ENCODE measurements around the gene PTPRZ1.

Gene PTPRZ1

DNA sequence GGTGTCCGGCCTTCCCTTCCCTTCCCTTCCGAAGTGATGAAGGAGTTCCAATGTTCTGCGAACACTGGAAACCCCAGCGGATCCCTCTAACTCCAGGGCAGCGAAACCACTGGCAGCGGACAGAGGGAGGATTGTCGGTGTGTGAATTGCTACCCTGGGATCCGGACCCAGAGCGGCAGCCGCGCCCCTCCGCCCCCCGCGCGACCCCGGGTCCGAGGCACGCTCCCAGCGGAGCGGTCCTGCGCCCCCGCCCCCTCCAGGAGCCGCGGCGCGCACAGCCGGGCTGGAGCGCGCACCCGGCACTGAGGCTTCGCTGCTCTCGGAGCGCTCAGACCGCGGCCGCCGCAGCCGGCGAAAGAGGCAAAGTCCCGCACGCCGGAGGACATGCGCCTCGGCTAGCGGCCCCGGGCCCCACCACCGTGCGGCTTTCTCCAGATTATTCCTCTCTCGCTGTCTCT lies at the start of gene PTPRZ1:
PTPRZ1 (plus strand) TSS at position 331 of the 458 bp plus-strand sequence. CDS start 339 bp downstream, outside the sequence.
- H3K36me3 ChIP-seq (ENCODE audit: control insufficient read depth, insufficient read depth, low read length) = no peaks in the 10 kb centered on the region
- H3K27me3 ChIP-seq (replicated peaks; ENCODE audit: control insufficient read depth, insufficient read depth, low read length) = no peaks in the 10 kb centered on the region; the same call in 1 of the 2 replicates
- peak within 1 kb of the TSS; percentile 32 for H3K4me3 ChIP-seq (replicated peaks; ENCODE audit: low read depth, low read length)
- DNase-seq (ENCODE audit: extremely low read depth, insufficient read length) = peak; percentile 3
- TF ChIP-seq, protein P1, sequence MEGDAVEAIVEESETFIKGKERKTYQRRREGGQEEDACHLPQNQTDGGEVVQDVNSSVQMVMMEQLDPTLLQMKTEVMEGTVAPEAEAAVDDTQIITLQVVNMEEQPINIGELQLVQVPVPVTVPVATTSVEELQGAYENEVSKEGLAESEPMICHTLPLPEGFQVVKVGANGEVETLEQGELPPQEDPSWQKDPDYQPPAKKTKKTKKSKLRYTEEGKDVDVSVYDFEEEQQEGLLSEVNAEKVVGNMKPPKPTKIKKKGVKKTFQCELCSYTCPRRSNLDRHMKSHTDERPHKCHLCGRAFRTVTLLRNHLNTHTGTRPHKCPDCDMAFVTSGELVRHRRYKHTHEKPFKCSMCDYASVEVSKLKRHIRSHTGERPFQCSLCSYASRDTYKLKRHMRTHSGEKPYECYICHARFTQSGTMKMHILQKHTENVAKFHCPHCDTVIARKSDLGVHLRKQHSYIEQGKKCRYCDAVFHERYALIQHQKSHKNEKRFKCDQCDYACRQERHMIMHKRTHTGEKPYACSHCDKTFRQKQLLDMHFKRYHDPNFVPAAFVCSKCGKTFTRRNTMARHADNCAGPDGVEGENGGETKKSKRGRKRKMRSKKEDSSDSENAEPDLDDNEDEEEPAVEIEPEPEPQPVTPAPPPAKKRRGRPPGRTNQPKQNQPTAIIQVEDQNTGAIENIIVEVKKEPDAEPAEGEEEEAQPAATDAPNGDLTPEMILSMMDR (IDR thresholded peaks at IDR 0.05; ENCODE audit: insufficient read depth, low read length, poor library complexity, severe bottlenecking) = no peak

DNA sequence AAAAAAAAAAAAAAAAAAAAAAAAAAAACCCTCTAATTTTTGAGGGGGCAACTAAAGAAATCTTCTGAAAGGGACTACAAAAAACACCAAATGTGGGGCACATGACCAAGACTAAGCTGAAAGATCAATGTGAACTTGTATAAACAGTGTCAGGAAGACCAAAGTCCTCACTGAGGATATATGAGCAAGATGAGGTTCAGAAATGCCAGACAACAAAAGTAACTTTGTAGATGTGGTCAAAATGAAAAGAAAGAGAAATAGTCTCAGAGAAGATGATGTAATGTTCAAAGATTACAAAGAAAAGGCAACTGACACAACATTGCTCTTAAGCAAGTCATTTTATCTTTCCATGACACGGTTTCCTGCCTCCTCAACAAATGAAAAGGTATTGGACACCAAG lies 48.7 kb upstream of the PTPRZ1 start:
- TF ChIP-seq, protein P1 (IDR thresholded peaks at IDR 0.05; ENCODE audit: insufficient read depth, low read length, poor library complexity, severe bottlenecking) = no peak
- no peaks in the 10 kb centered on the region; the same call in 1 of the 2 replicates for H3K27me3 ChIP-seq (replicated peaks; ENCODE audit: control insufficient read depth, insufficient read depth, low read length)
- H3K4me3 ChIP-seq (replicated peaks; ENCODE audit: low read depth, low read length) = no peak overlapping the region
- H3K36me3 ChIP-seq (ENCODE audit: control insufficient read depth, insufficient read depth, low read length) = no peaks in the 10 kb centered on the region
- no peak for DNase-seq (ENCODE audit: extremely low read depth, insufficient read length)

DNA sequence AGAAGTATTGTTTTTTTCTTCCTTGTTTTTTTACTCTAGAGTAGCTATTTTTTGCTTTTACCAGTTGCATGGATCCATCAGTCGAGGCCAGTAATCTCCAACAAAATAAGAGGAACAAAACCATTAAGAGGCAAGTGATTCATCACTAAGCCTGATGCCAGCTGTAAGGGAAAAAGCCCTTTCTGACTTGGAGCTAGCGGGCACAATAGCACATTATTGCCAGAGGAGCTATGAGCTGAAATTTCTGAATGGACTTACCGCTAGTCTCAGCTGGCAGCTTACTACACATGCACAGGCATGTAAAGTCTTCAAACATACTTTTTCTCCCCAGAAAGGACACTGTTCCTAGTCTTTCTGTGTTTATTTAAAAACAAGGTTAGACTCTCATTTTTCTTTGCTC lies 41.6 kb upstream of the PTPRZ1 start:
- TF ChIP-seq, protein P1 (IDR thresholded peaks at IDR 0.05; ENCODE audit: insufficient read depth, low read length, poor library complexity, severe bottlenecking) = no peak
- H3K27me3 ChIP-seq (replicated peaks; ENCODE audit: control insufficient read depth, insufficient read depth, low read length) = no peaks in the 10 kb centered on the region; the same call in 1 of the 2 replicates
- DNase-seq (ENCODE audit: extremely low read depth, insufficient read length) = no peak

DNA sequence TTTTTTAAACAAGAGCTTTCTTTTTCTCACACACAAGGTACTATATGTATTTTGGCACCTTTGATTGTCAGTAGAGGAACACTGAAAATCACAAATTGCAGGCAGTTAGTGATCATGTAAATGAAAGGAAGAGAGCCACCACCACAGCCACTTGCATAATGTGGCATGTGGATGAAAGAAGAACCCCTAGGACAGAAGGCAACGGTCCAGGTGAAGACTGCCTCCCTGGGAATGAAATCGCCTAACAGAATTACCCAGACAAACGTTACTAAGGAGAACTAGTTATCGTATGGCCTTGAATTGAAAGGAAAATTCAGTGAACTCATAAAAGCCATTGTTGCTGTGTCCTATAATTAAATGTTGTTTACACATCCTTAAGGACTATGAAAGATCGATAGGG lies 41.2 kb upstream of the PTPRZ1 start:
- Histone ChIP-seq H3K36me3 (ENCODE audit: control insufficient read depth, insufficient read depth, low read length) (no peaks in the 10 kb centered on the region), H3K27me3 (replicated peaks; ENCODE audit: control insufficient read depth, insufficient read depth, low read length) (no peaks in the 10 kb centered on the region; the same call in 1 of the 2 replicates), H3K4me3 (replicated peaks; ENCODE audit: low read depth, low read length) (no peak overlapping the region)
- TF ChIP-seq, protein P1 (IDR thresholded peaks at IDR 0.05; ENCODE audit: insufficient read depth, low read length, poor library complexity, severe bottlenecking) = no peak
- no peak for DNase-seq (ENCODE audit: extremely low read depth, insufficient read length)

More for the DNA sequence above, 41.6 kb upstream of the PTPRZ1 start:
- H3K4me3 ChIP-seq (replicated peaks; ENCODE audit: low read depth, low read length) = no peak overlapping the region
- no peaks in the 10 kb centered on the region for H3K36me3 ChIP-seq (ENCODE audit: control insufficient read depth, insufficient read depth, low read length)

DNA sequence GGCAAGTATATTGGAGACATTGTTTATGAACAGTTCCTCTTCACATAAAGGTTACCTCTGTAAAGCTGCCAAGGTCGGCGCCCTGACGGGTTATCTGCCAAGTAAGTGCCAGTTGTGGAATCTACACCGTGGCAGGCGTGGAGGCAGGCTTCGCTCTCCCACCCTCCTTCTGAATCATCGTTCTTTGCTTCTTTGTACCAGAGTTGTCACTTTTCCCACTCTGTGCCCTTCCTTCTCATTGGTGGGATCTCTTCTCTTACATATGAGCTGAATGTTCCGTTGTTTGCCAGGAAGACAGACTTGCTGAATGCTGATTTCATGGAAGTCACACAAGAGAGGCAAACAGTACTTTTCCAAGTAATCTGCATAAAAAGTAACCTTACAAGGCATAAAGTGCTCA lies 40.6 kb upstream of the PTPRZ1 start:
- Histone ChIP-seq H3K4me3 (replicated peaks; ENCODE audit: low read depth, low read length) (no peak overlapping the region), H3K36me3 (ENCODE audit: control insufficient read depth, insufficient read depth, low read length) (no peaks in the 10 kb centered on the region), H3K27me3 (replicated peaks; ENCODE audit: control insufficient read depth, insufficient read depth, low read length) (no peaks in the 10 kb centered on the region; the same call in 1 of the 2 replicates)
- no peak for DNase-seq (ENCODE audit: extremely low read depth, insufficient read length)
- TF ChIP-seq, protein P1 (IDR thresholded peaks at IDR 0.05; ENCODE audit: insufficient read depth, low read length, poor library complexity, severe bottlenecking) = no peak

DNA sequence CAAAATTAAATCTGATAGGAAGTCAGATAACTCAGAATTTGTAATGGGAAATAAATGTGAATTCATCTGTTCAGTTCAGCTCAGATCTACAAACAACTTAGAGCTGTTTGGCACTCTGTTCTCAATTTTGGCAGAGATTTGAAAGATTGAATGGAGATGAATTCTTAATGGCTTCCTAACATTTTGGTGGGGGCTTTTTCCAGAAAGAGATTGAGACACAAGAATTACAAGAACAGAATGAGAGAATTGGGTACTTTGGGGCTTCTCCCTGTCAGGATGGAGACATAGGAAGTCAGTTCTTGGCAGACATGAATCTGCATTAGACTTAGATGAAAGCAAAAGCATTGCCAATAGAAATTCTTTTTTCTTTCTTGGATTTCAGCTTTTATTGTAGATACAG lies 39.0 kb upstream of the PTPRZ1 start:
- Histone ChIP-seq H3K4me3 (replicated peaks; ENCODE audit: low read depth, low read length) (no peak overlapping the region), H3K27me3 (replicated peaks; ENCODE audit: control insufficient read depth, insufficient read depth, low read length) (no peaks in the 10 kb centered on the region), H3K36me3 (ENCODE audit: control insufficient read depth, insufficient read depth, low read length) (no peaks in the 10 kb centered on the region)
- TF ChIP-seq, protein P1 (IDR thresholded peaks at IDR 0.05; ENCODE audit: insufficient read depth, low read length, poor library complexity, severe bottlenecking) = no peak
- no peak for DNase-seq (ENCODE audit: extremely low read depth, insufficient read length)
